NCI-H510A (cell line): ENCODE results near the gene GNPNAT1.
"Not testable (repeated sequence)": the region's sequence is repeated elsewhere in the genome, so short reads cannot be mapped to it uniquely, and the experiment has no call there.

Source experiments
- DNase-seq: peaks from one replicate; lab custom pipeline; 2025; lab: John Stamatoyannopoulos, UW

GNPNAT1 gene

GRCh38 chr14:52790011-52790755 is 1.2 kb downstream of the GNPNAT1 start:
- DNase-seq = no peak

GRCh38 chr14:52789118-52789517 is 2.3 kb downstream of the GNPNAT1 start:
- no peak for DNase-seq

- DNase-seq = no peak
These were observed 4.5 kb downstream of the GNPNAT1 start for GRCh38 chr14:52786887-52787286.

- no peak for DNase-seq
These were observed 8.2 kb downstream of the GNPNAT1 start for GRCh38 chr14:52783206-52783605.

GRCh38 chr14:52781629-52782028 is 9.8 kb downstream of the GNPNAT1 start:
- DNase-seq = no peak

- no peak for DNase-seq
These were observed 10.5 kb downstream of the GNPNAT1 start for GRCh38 chr14:52780893-52781292.

- no peak for DNase-seq
These were observed 12.7 kb downstream of the GNPNAT1 start for GRCh38 chr14:52778702-52779101.

- DNase-seq = no peak
These were observed 14.6 kb downstream of the GNPNAT1 start for GRCh38 chr14:52776816-52777215.

- no peak for DNase-seq
These were observed 21.5 kb downstream of the GNPNAT1 start for GRCh38 chr14:52769887-52770286.

GRCh38 chr14:52767058-52767833 is 24.2 kb downstream of the GNPNAT1 start:
- DNase-seq = no peak

GRCh38 chr14:52762923-52763322 is 28.5 kb downstream of the GNPNAT1 start:
- not testable (repeated sequence) for DNase-seq

- no peak for DNase-seq
These were observed 32.3 kb downstream of the GNPNAT1 start for GRCh38 chr14:52759145-52759544.

- DNase-seq = no peak
These were observed 35.6 kb downstream of the GNPNAT1 start for GRCh38 chr14:52755607-52756316.

- no peak for DNase-seq
These were observed 42.6 kb downstream of the GNPNAT1 start for GRCh38 chr14:52748647-52749292.

GRCh38 chr14:52741865-52742264 is 49.5 kb downstream of the GNPNAT1 start:
- no peak for DNase-seq

GRCh38 chr14:52740751-52741150 is 50.7 kb downstream of the GNPNAT1 start:
- DNase-seq = no peak

GRCh38 chr14:52738409-52738808 is 53.0 kb downstream of the GNPNAT1 start:
- DNase-seq = no peak

GRCh38 chr14:52735921-52736489 is 55.4 kb downstream of the GNPNAT1 start:
- no peak for DNase-seq

- no peak for DNase-seq
These were observed 57.6 kb downstream of the GNPNAT1 start for GRCh38 chr14:52733824-52734223.

- no peak for DNase-seq
These were observed 60.7 kb downstream of the GNPNAT1 start for GRCh38 chr14:52730709-52731111.

GRCh38 chr14:52729925-52730708 is 61.3 kb downstream of the GNPNAT1 start, which contains the start of gene STYX:
TSS of gene STYX (plus strand) at chr14:52730166. CDS start at chr14:52730475, 309 bp downstream.
- DNase-seq = peak; percentile 93
